Activated CD4-positive, alpha-beta memory T cell treated with anti-CD3 and anti-CD28 coated beads, Interleukin-2, amount 10 ng/mL, durations not matched to agents 7 days and 5 days (primary cell): ENCODE data around the gene PLEKHN1. TPM values are rescaled to one million over a fixed set of nuclear protein-coding genes. Genes with fewer than 3 reads are reported as not detected.
"Not testable (repeated sequence)": the region's sequence is repeated elsewhere in the genome, so short reads cannot be mapped to it uniquely, and the experiment has no call there.

ENCODE experiments used
- CTCF ChIA-PET: fragments of 350-600 bp; sonication (Branson Sonifier 250); formaldehyde crosslinking; loops from one replicate; lab custom pipeline; 2021; ENCODE audit warnings: antibody characterized with exemption, inconsistent platforms; lab: Charles Lee
- POLR2A ChIA-PET: fragments of 350-600 bp; sonication (Branson Sonifier 250); formaldehyde crosslinking; loops from one replicate; lab custom pipeline; 2021; ENCODE audit warnings: antibody characterized with exemption; lab: Charles Lee
- DNase-seq: peaks from one replicate; pipeline ENCODE4 v3.0.0-alpha.2; 2020
- H3K27ac Mint-ChIP-seq: one replicate; pipeline ENCODE4 v1.8.0; 2021; ENCODE audit warnings: mild to moderate bottlenecking, mixed read lengths
- H3K27me3 Mint-ChIP-seq: one replicate; pipeline ENCODE4 v1.8.0; 2021; ENCODE audit warnings: mixed read lengths
- H3K36me3 Mint-ChIP-seq: one replicate; pipeline ENCODE4 v1.8.0; 2021; ENCODE audit warnings: low read depth, mixed read lengths
- H3K4me1 Mint-ChIP-seq: one replicate; pipeline ENCODE4 v1.8.0; 2021; ENCODE audit warnings: mixed read lengths
- H3K4me3 Mint-ChIP-seq: one replicate; pipeline ENCODE4 v1.8.0; 2021; ENCODE audit warnings: mild to moderate bottlenecking, mixed read lengths
- H3K9me3 Mint-ChIP-seq: one replicate; pipeline ENCODE4 v1.8.0; 2021; ENCODE audit warnings: mixed read lengths
- total RNA-seq, 2 experiments: library from RNA; stranded (reverse); gene quantifications; one replicate each; pipeline ENCODE4 v1.2.3, GENCODE V29; 2021

PLEKHN1 gene
- total RNA-seq, 2 experiments from 2014 or later: 7.6 to 8.2 TPM

DNA sequence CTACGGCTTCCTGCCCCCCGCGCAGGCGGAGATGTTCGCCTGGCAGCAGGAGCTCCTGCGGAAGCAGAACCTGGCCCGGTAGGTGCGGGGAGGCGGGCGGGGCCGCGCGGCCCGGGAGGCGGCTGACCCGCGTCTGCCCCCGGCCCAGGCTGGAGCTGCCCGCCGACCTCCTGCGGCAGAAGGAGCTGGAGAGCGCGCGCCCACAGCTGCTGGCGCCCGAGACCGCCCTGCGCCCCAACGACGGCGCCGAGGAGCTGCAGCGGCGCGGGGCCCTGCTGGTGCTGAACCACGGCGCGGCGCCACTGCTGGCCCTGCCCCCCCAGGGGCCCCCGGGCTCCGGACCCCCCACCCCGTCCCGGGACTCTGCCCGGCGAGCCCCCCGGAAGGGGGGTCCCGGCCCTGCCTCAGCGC, 23.9 kb upstream of the PLEKHN1 start:
- no peak for DNase-seq
- Mint-ChIP-seq H3K27ac (no peak overlapping the region), H3K9me3 (no peaks in the 10 kb centered on the region), H3K4me3 (no peak overlapping the region), H3K36me3 (peaks cover 16% of the 10 kb centered on the region), H3K4me1 (peaks cover 7% of the 10 kb centered on the region), H3K27me3 (peaks cover 31% of the 10 kb centered on the region)
- ChIA-PET POLR2A (interaction anchor here (0.6 to 1.7 kb wide), 4 partner anchors 11 to 24 kb away, joined by 3 to 8 read pairs (median 4); partner anchors contain the start of genes NOC2L and PLEKHN1), CTCF (no interaction called here)

DNA sequence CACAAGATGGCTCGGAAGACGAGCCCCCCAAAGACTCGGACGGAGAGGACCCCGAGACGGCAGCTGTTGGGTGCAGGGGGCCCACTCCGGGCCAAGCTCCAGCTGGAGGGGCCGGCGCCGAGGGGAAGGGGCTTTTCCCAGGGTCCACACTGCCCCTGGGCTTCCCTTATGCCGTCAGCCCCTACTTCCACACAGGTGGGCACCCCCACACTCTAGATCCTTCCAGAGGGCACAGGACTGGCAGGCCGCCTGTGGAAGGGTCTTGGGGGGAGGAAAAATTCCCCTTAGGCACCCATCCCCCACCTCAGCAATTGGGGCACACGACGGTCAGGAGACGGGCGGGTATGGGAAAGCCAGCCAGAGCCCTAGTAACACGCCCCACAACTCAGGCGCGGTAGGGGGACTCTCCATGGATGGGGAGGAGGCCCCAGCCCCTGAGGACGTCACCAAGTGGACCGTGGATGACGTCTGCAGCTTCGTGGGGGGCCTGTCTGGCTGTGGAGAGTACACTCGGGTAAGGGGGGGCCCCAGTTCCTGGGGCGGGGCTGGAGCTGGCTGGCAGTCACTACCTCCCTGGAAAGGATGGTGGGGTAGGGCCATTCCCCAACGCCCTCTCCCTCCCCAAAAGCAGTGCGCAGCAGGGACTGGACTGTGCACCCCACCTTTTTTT, 23.3 kb upstream of the PLEKHN1 start:
- Mint-ChIP-seq H3K4me1 (peaks cover 7% of the 10 kb centered on the region), H3K27me3 (peaks cover 27% of the 10 kb centered on the region), H3K36me3 (peaks cover 16% of the 10 kb centered on the region), H3K4me3 (no peak overlapping the region), H3K27ac (no peak overlapping the region), H3K9me3 (no peaks in the 10 kb centered on the region)
- ChIA-PET CTCF (no interaction called here), POLR2A (interaction anchor here (1.3 to 1.7 kb wide), 3 partner anchors 16 to 24 kb away, joined by 4 to 8 read pairs (median 4); partner anchors contain the start of genes NOC2L and PLEKHN1)
- no peak for DNase-seq

DNA sequence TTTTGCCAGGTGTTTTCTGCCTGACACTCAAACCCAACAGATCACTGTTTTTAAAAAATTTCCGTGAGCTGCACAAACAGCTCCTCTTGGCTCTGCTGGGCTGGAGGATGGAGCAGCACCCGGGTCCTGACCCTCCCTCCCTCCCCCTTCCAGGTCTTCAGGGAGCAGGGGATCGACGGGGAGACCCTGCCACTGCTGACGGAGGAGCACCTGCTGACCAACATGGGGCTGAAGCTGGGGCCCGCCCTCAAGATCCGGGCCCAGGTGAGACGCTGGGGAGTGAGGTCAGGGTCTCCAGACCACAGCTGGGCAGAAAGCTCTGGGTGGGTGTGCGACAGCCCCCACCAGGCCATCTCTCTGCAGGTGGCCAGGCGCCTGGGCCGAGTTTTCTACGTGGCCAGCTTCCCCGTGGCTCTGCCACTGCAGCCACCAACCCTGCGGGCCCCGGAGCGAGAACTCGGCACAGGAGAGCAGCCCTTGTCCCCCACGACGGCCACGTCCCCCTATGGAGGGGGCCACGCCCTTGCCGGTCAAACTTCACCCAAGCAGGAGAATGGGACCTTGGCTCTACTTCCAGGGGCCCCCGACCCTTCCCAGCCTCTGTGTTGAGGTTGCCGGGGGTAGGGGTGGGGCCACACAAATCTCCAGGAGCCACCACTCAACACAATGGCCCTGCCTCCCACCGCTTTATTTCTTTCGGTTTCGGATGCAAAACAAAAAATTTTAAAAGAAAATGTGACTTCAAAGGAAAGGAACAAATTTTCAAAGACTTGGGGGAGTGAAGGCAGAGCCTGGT, 22.5 kb upstream of the PLEKHN1 start:
- DNase-seq: no peak
- Mint-ChIP-seq H3K9me3 (no peaks in the 10 kb centered on the region), H3K4me1 (peaks cover 7% of the 10 kb centered on the region), H3K27ac (no peak overlapping the region), H3K36me3 (peaks cover 17% of the 10 kb centered on the region), H3K4me3 (no peak overlapping the region), H3K27me3 (peaks cover 20% of the 10 kb centered on the region)
- CTCF ChIA-PET: no interaction called here
- POLR2A ChIA-PET: interaction anchor here (1.7 kb wide), 1 partner anchor 15 kb away, joined by 8 read pairs; the partner anchor contains the start of gene NOC2L

DNA sequence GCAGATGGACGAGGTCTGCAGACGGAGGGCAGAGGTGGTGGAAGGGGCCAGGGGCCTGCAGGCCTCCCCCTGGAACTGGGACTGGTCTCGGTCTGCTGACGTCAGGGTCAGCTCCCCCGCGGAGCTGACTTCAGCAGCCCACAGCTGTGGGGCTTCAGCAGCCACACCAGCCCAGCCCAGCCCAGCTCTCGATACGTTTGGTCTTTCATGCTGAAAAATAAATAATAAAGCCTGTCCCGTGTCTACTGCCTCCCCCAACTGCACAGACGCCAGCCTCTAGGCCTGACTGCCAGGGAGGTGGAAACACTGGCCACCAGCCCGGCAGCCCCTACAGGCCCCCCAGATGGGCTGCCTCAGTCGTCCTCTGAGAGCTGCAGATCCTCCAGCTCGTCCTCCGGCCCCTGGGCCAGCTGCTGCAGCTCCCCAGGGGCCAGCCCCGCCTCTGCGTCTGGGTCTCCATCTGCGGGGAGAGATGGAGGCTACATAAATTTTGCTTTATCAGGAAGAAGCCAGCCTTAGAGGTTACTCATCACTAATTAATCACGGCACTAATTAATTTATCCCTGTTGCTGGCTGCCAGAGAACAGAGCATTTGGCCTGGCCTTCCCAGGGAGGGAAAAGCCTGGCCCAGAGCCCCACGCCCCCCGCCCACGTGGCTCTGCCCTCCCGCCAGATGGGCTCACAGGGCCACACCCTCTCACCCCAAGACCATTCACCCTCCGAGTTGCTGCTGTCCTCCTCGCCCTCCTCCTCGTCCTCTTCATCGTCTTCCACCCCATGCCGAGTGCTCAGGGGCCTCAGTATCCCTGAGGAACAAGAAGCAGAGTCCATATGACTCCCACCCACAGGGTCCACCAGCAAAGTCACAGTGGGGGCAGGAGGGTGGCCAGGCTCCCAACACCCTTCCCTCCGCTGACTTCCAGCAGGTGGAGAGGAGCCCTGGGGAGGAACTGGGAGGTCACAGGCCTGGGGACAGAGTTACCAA, 21.6 kb upstream of the PLEKHN1 start:
- Mint-ChIP-seq H3K9me3 (no peaks in the 10 kb centered on the region), H3K36me3 (peaks cover 22% of the 10 kb centered on the region), H3K27ac (no peak overlapping the region), H3K4me1 (peaks cover 7% of the 10 kb centered on the region), H3K27me3 (peaks cover 13% of the 10 kb centered on the region), H3K4me3 (no peak overlapping the region)
- CTCF ChIA-PET: no interaction called here
- no peak for DNase-seq
- POLR2A ChIA-PET: no interaction called here

DNA sequence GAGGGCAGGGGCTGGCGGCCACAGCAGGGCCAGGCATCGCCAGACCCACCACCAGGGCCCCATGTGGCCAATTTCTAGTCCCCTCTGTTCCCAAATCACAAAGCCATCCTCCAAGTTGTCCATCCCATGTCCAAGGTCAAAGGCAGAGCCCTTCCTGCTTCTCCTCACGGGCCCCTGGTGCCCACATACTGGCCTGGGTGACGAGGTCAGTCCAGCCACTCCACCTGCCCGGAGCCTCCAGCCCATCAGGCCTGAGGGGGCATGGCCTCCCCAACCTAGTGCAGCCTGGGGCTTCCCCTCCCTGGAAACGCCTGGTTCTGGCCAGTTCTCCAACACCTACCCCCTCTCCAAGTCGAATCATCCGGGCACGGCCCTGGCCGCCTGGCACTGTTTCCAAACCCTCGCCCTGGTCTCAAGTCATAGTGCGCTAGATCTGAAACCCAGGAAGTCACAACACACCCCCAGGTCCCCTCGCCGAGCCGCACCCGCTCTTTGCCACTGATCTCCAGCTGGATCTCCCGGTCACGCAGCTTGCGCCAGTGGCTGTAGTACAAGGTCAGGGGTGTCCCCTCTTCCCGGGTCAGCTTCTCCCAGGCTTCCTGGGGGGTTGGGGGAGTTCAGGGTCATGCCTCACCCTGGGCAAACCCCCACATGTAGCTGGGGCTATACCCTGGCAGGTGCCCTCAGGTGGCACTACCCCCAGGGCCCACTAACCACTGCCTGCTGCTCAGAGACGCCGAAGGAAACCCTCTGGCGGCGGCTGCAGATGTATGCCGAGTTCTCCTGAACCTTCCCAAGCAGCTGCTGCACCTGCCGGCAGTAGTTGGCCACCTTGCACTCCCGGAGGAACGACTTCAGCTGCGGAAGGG, 20.4 kb upstream of the PLEKHN1 start:
- no peak for DNase-seq
- Mint-ChIP-seq H3K27me3 (peaks cover 7% of the 10 kb centered on the region), H3K27ac (no peak overlapping the region), H3K4me3 (no peak overlapping the region), H3K36me3 (peaks cover 33% of the 10 kb centered on the region), H3K9me3 (no peaks in the 10 kb centered on the region), H3K4me1 (peaks cover 4% of the 10 kb centered on the region)
- POLR2A ChIA-PET: no interaction called here
- CTCF ChIA-PET: no interaction called here

DNA sequence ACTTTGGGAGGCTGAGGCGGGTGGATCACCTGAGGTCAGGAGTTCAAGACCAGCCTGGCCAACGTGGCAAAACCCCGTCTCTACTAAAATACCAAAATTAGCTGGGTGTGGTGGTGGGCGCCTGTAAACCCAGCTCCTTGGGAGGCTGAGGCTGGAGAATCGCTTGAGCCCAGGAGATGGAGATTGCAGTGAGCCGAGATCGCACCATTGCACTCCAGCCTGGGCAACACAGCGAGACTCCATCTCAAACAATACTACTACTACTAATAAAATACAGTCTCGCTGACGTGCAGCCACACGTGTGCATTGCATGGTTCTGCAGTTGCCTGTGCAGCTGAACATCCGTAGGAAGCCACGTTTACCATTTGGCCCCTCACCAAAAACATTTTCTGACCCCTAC, 19.5 kb upstream of the PLEKHN1 start:
- DNase-seq, CTCF ChIA-PET, H3K4me1 Mint-ChIP-seq, H3K27me3 Mint-ChIP-seq, H3K4me3 Mint-ChIP-seq, H3K9me3 Mint-ChIP-seq, H3K27ac Mint-ChIP-seq, POLR2A ChIA-PET: not testable (repeated sequence)
- peaks cover 39% of the 10 kb centered on the region for H3K36me3 Mint-ChIP-seq

DNA sequence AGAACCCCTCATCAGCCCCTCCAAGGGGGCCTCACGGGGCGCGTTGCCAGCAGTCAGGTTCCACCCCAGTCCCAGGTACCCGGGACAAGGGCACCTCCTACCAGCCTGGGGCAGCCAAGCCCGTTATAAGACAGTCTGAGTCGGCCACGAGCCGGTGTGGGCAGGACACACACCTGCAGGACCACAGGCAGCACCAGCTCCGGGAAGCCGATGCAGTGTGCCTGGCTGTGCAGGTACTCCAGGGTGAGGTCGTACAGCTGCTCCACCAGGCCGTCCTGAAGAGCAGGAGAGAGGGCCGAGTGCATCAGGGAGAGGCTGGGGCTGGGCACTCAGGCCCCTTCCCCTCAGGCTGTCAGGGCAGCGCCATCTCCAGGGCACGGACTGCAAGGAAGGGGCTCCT, 18.3 kb upstream of the PLEKHN1 start:
- Mint-ChIP-seq H3K27me3 (peaks cover 1% of the 10 kb centered on the region), H3K27ac (no peak overlapping the region), H3K36me3 (peaks cover 42% of the 10 kb centered on the region), H3K9me3 (no peaks in the 10 kb centered on the region), H3K4me1 (no peaks in the 10 kb centered on the region), H3K4me3 (no peak overlapping the region)
- ChIA-PET POLR2A (no interaction called here), CTCF (no interaction called here)
- DNase-seq: no peak

DNA sequence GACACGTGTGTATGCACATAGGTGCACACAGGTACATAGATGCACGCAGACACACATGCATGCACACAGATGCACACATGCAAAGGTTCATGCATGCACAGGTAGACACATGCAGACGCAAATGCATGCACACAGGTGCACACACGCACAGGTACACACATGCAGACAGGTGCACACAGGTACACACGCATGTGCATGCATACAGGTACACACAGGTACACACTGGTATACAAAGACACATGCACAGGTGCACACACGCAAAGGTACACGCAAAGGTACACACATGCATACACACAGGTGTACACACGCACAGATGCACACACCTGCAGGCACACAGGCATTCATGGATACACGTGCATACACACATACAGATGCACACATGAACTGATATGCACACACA, 16.0 kb upstream of the PLEKHN1 start:
- POLR2A ChIA-PET: no interaction called here
- Mint-ChIP-seq H3K27me3 (no peaks in the 10 kb centered on the region), H3K9me3 (no peaks in the 10 kb centered on the region)

DNA sequence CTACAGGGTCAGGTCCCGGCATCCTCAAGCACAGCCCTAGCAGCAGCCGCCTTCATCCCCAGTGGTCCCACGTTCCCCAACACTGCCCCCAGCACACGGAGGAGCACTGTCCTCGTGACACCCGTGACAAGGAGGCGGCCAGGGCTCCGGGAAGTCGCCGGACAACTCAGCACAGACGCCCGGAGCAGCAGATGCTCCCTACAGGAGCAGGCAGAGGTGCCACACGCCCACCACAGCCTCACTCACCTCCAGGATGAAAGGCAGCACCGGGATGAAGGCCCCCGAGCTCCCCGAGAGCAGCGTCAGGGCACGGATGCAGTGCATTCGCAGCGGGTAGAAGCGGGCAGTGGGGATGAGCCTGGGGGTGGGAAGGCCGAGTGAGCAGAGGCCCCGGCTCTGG, 15.4 kb upstream of the PLEKHN1 start:
- no peaks in the 10 kb centered on the region for H3K4me1 Mint-ChIP-seq
- H3K4me3 Mint-ChIP-seq: no peak overlapping the region
- ChIA-PET POLR2A (no interaction called here), CTCF (no interaction called here)
- no peak overlapping the region for H3K27ac Mint-ChIP-seq
- H3K36me3 Mint-ChIP-seq: peaks cover 43% of the 10 kb centered on the region
- H3K9me3 Mint-ChIP-seq: no peaks in the 10 kb centered on the region
- no peak for DNase-seq
- no peaks in the 10 kb centered on the region for H3K27me3 Mint-ChIP-seq

More for the DNA sequence above, 16.0 kb upstream of the PLEKHN1 start:
- H3K36me3 Mint-ChIP-seq: peaks cover 47% of the 10 kb centered on the region
- no peak overlapping the region for H3K4me3 Mint-ChIP-seq
- CTCF ChIA-PET: no interaction called here
- no peak overlapping the region for H3K27ac Mint-ChIP-seq
- no peak for DNase-seq
- no peaks in the 10 kb centered on the region for H3K4me1 Mint-ChIP-seq

DNA sequence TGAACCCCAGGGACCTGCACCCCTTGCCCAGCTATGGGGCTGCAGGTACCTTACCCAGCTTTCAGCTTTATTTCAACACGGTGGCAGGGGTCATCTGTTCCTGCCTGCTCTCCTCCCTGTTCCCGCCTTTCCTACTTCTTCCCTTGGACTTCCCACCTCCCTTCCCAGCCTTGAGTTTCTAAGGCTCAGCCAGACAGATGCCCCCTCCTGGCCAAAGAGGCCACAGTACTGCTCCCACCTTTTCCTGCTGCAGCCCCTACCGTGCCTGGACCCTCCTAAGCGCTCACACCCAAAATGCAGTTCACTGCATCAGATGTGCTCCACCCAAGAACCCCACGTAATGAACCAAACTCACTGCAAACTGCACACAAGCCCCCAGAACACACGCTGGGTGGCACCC, 14.9 kb upstream of the PLEKHN1 start:
- H3K4me3 Mint-ChIP-seq: no peak overlapping the region
- no peak overlapping the region for H3K27ac Mint-ChIP-seq
- H3K36me3 Mint-ChIP-seq: peaks cover 41% of the 10 kb centered on the region
- no peaks in the 10 kb centered on the region for H3K4me1 Mint-ChIP-seq
- ChIA-PET CTCF (no interaction called here), POLR2A (no interaction called here)
- H3K9me3 Mint-ChIP-seq: no peaks in the 10 kb centered on the region
- no peak for DNase-seq
- no peaks in the 10 kb centered on the region for H3K27me3 Mint-ChIP-seq

DNA sequence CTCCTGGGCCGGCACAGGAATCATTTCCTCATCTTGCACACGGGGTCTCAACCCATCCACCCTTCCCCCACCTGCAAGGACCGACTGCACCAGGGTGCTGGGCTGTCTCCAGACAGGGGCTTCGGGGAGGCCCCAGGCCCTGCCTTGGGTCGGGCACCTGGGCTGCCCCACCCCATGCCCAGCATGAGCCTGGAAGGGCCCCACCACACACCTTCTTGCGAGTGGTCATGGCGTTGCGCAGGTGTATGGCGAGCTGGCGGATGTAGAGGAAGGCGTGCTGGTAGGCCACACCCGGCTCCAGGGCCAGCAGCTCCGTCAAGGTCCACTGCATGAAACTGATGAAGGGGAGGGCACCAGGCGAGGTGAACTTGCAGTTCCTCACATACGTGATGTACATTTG, 14.1 kb upstream of the PLEKHN1 start:
- no peaks in the 10 kb centered on the region for H3K27me3 Mint-ChIP-seq
- no peak overlapping the region for H3K27ac Mint-ChIP-seq
- peaks cover 42% of the 10 kb centered on the region for H3K36me3 Mint-ChIP-seq
- peaks cover 6% of the 10 kb centered on the region for H3K4me1 Mint-ChIP-seq
- H3K9me3 Mint-ChIP-seq: no peaks in the 10 kb centered on the region
- CTCF ChIA-PET: no interaction called here
- no peak for DNase-seq
- POLR2A ChIA-PET: no interaction called here
- H3K4me3 Mint-ChIP-seq: no peak overlapping the region

DNA sequence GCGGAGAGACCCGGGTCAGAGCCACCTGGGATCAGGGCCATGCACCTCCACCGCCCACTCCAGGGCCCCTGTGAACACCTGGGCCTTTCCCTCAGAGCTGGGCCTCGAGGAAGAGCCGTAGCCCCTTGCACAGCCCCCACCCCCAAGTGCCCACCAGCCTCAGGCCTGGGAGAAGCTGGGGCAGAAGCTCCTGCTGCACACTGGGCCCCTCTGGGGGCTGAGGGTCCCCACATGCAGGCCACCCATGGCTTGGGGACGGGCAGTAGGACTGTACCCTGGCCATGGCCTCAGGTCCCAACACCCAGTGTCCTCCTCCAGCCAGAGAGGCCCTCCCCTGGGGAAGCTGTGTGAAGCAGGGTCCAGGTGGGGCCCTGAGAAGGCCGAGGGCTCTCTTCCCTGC, 13.7 kb upstream of the PLEKHN1 start:
- Mint-ChIP-seq H3K27ac (no peak overlapping the region), H3K4me3 (no peak overlapping the region), H3K4me1 (peaks cover 10% of the 10 kb centered on the region), H3K9me3 (no peaks in the 10 kb centered on the region), H3K36me3 (peaks cover 43% of the 10 kb centered on the region), H3K27me3 (no peaks in the 10 kb centered on the region)
- ChIA-PET CTCF (no interaction called here), POLR2A (interaction anchor here (0.6 kb wide), 1 partner anchor 11 kb away, joined by 3 read pairs; no protein-coding TSS in a partner anchor)
- DNase-seq: no peak
